B cell (primary cell): Measurements from ENCODE around the gene GLOD5.

Experiments
- EZH2 ChIP-seq: IDR thresholded peaks from 2 replicates; pipeline ENCODE4 v1.6.1; 2012; ENCODE audit warnings: borderline replicate concordance, low read depth, mild to moderate bottlenecking, moderate library complexity, low read length; ENCODE audit not compliant: insufficient read depth, poor library complexity, severe bottlenecking
- TF ChIP-seq, protein P1 (sequence below): fragments of 200-600 bp; IDR thresholded peaks from one replicate; pipeline ENCODE4 v1.8.0; 2022; ENCODE audit warnings: antibody characterized with exemption, mild to moderate bottlenecking

DNA sequence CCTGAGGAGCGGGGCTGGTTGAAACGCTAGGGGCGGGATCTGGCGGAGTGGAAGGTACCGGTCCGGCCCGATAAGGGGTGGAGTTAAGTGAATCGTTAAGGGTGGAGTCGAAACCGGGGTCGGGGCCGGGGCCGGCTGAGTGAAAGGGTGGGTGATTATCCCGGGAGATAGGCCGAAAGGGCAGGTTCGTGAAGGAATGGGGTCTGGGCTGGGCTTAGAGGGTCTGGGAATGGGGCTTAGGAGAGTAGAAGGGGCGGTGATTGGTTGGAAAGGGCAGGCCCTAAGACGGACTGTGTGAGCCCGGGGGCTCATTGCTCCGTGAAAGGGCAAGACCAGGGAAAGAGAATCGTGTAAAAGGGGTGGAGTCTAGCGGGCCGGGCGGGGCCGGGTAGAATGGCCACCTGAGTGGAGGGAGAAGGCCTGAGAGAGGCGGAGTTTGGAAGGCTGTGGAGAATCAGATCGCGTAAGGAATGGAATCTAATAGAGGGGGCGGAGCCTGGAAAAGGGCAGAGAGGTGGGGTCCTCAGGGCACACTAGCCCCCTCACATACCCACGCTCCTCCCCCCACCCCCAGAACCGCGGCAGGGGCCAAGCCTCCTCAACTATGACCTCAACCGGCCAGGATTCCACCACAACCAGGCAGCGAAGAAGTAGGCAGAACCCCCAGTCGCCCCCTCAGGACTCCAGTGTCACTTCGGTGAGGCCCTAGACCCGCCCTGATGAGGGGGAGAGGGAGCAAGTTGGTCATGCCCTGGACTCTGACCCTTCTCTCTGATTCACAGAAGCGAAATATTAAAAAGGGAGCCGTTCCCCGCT, 40.8 kb downstream of the GLOD5 start:
- TF ChIP-seq, protein P1, sequence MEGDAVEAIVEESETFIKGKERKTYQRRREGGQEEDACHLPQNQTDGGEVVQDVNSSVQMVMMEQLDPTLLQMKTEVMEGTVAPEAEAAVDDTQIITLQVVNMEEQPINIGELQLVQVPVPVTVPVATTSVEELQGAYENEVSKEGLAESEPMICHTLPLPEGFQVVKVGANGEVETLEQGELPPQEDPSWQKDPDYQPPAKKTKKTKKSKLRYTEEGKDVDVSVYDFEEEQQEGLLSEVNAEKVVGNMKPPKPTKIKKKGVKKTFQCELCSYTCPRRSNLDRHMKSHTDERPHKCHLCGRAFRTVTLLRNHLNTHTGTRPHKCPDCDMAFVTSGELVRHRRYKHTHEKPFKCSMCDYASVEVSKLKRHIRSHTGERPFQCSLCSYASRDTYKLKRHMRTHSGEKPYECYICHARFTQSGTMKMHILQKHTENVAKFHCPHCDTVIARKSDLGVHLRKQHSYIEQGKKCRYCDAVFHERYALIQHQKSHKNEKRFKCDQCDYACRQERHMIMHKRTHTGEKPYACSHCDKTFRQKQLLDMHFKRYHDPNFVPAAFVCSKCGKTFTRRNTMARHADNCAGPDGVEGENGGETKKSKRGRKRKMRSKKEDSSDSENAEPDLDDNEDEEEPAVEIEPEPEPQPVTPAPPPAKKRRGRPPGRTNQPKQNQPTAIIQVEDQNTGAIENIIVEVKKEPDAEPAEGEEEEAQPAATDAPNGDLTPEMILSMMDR: no peak
- no peak for TF ChIP-seq EZH2
